ENCODE data around the gene SYNE2.

Gene SYNE2

DNA sequence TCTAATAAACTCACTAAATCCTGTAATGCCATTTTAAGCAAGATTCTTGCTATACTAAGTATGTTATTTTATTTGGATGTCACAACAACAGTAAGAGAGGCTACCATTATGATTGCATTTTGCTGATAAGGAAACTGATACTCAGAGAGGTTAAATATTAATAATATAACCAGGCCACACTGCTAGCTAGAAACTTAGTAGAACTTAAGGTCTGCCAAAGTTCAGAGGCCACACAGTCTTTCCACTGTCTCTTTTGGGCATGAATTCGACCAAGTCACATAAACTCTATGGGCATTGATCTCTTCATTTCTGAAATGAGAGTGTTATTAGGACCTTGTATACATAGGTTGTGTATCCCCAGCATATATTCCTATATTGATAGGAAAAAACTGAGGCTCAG lies 147.9 kb downstream of the SYNE2 start:
- Histone ChIP-seq H3K27ac (no peak overlapping the region), H3K36me3 (ENCODE audit: insufficient read depth) (no peaks in the 10 kb centered on the region), H2AFZ (ENCODE audit: low read depth) (no peak overlapping the region), H3K79me2 (ENCODE audit: insufficient read depth, low read depth) (no peaks in the 10 kb centered on the region), H3K4me1 (ENCODE audit: low read depth, poor library complexity, severe bottlenecking) (no peaks in the 10 kb centered on the region), H3K4me2 (no peak overlapping the region), H4K20me1 (ENCODE audit: insufficient read depth) (no peaks in the 10 kb centered on the region), H3K9ac (no peak overlapping the region), H3K4me3 (IDR thresholded peaks at IDR 0.05; ENCODE audit: insufficient read depth, low read depth, low read length) (no peak overlapping the region), H3K27me3 (ENCODE audit: insufficient read depth, low read depth) (no peaks in the 10 kb centered on the region)
- TF ChIP-seq, protein P1, sequence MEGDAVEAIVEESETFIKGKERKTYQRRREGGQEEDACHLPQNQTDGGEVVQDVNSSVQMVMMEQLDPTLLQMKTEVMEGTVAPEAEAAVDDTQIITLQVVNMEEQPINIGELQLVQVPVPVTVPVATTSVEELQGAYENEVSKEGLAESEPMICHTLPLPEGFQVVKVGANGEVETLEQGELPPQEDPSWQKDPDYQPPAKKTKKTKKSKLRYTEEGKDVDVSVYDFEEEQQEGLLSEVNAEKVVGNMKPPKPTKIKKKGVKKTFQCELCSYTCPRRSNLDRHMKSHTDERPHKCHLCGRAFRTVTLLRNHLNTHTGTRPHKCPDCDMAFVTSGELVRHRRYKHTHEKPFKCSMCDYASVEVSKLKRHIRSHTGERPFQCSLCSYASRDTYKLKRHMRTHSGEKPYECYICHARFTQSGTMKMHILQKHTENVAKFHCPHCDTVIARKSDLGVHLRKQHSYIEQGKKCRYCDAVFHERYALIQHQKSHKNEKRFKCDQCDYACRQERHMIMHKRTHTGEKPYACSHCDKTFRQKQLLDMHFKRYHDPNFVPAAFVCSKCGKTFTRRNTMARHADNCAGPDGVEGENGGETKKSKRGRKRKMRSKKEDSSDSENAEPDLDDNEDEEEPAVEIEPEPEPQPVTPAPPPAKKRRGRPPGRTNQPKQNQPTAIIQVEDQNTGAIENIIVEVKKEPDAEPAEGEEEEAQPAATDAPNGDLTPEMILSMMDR (conservative IDR thresholded peaks at IDR 0.05; ENCODE audit: low read depth, low read length) = no peak

DNA sequence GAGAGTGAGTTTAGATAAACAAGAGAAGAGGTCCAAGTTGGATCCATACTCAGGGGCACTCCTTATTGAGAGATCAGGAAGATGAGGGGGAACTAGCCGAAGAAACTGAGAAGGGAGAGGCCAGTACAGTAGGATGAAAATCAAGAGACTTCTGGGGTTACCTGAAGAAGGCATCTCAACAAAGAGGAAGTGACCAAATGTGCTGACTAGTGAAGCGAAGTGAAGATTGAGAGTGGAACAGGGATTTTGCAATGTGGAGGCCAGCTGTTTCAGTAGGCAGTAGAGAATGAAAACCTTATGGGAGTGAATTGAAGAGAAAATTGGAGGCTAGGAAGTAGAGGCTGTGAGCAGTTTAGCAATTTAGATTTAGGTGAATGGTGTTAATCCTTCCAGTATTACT lies 153.0 kb downstream of the SYNE2 start:
- Histone ChIP-seq H3K27me3 (ENCODE audit: insufficient read depth, low read depth) (no peaks in the 10 kb centered on the region), H3K4me2 (no peak overlapping the region)

DNA sequence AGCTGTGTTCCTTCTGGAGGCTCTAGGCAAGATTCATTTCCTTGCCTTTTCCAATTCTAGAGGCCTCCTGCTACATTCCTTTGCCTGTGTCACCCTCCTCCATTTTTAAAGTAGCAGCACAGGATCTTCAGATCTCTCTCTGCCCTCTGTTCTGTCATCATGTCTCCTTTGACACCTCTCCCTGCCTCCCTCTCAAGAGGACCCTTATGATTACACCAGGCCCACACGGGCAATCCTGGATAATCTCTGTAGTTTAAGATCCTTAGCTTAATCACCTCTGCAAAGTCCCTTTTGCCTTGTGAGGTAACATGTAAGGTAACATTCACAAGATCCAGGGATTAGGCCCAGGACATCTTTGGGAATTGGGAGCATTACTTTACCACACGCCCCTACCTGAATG lies 155.2 kb downstream of the SYNE2 start:
- Histone ChIP-seq H3K27me3 (ENCODE audit: insufficient read depth, low read depth) (no peaks in the 10 kb centered on the region), H2AFZ (ENCODE audit: low read depth) (no peak overlapping the region), H3K9ac (no peak overlapping the region), H3K36me3 (ENCODE audit: insufficient read depth) (no peaks in the 10 kb centered on the region), H3K79me2 (ENCODE audit: insufficient read depth, low read depth) (no peaks in the 10 kb centered on the region), H3K4me3 (IDR thresholded peaks at IDR 0.05; ENCODE audit: insufficient read depth, low read depth, low read length) (no peak overlapping the region), H4K20me1 (ENCODE audit: insufficient read depth) (no peaks in the 10 kb centered on the region), H3K27ac (no peak overlapping the region), H3K4me1 (ENCODE audit: low read depth, poor library complexity, severe bottlenecking) (no peaks in the 10 kb centered on the region), H3K4me2 (no peak overlapping the region)
- TF ChIP-seq, protein P1 (conservative IDR thresholded peaks at IDR 0.05; ENCODE audit: low read depth, low read length) = no peak

More for the DNA sequence above, 153.0 kb downstream of the SYNE2 start:
- no peak overlapping the region for H3K9ac ChIP-seq
- H2AFZ ChIP-seq (ENCODE audit: low read depth) = no peak overlapping the region
- H3K4me1 ChIP-seq (ENCODE audit: low read depth, poor library complexity, severe bottlenecking) = no peaks in the 10 kb centered on the region
- no peaks in the 10 kb centered on the region for H3K36me3 ChIP-seq (ENCODE audit: insufficient read depth)
- H3K4me3 ChIP-seq (IDR thresholded peaks at IDR 0.05; ENCODE audit: insufficient read depth, low read depth, low read length) = no peak overlapping the region
- no peaks in the 10 kb centered on the region for H3K79me2 ChIP-seq (ENCODE audit: insufficient read depth, low read depth)
- H4K20me1 ChIP-seq (ENCODE audit: insufficient read depth) = no peaks in the 10 kb centered on the region
- TF ChIP-seq, protein P1 (conservative IDR thresholded peaks at IDR 0.05; ENCODE audit: low read depth, low read length) = no peak
- no peak overlapping the region for H3K27ac ChIP-seq

DNA sequence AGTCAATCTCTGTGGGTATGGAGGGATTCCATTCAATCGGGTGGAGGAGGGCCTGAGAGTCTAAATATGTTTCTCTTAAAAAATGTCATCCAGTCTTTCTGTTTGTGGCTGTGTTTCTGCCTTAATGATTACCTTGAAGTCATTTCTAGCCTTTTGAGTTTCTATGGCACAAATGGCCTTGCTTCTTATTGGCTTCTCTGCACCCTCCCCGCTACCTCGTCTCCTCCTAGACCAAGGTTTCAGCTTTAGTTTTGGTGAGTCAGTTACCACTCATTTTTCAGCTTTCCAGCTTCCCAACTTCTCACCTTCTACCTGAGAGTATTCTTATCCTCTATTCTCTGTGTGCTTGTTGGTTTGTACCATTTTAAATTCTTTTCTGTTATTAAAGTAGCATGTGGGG lies 159.2 kb downstream of the SYNE2 start:
- Histone ChIP-seq H3K4me3 (IDR thresholded peaks at IDR 0.05; ENCODE audit: insufficient read depth, low read depth, low read length) (no peak overlapping the region), H3K4me1 (ENCODE audit: low read depth, poor library complexity, severe bottlenecking) (no peaks in the 10 kb centered on the region), H3K9ac (no peak overlapping the region), H3K36me3 (ENCODE audit: insufficient read depth) (no peaks in the 10 kb centered on the region), H3K79me2 (ENCODE audit: insufficient read depth, low read depth) (no peaks in the 10 kb centered on the region), H3K27me3 (ENCODE audit: insufficient read depth, low read depth) (no peaks in the 10 kb centered on the region), H2AFZ (ENCODE audit: low read depth) (no peak overlapping the region), H3K27ac (no peak overlapping the region), H4K20me1 (ENCODE audit: insufficient read depth) (no peaks in the 10 kb centered on the region), H3K4me2 (no peak overlapping the region)
- TF ChIP-seq, protein P1 (conservative IDR thresholded peaks at IDR 0.05; ENCODE audit: low read depth, low read length) = no peak

Data from KMS-11 (cell line).